ENCODE measurements around the gene GPR176.
A peak's percentile ranks its signal among the peaks of the same experiment; 100 is the strongest.

GPR176 gene

GRCh38 chr15:39919748-39920509, at the start of gene GPR176:
TSS of gene GPR176 (minus strand) at chr15:39920266. CDS start at chr15:39920026, 240 bp downstream.
- peak; percentile 20 to 93 (median 42) for DNase-seq
- intact Hi-C loops (cut with DNase I), result loop anchor here (2.0 kb wide), 1 partner anchor 15 kb away; the partner anchor contains the start of gene EIF2AK4

DNA sequence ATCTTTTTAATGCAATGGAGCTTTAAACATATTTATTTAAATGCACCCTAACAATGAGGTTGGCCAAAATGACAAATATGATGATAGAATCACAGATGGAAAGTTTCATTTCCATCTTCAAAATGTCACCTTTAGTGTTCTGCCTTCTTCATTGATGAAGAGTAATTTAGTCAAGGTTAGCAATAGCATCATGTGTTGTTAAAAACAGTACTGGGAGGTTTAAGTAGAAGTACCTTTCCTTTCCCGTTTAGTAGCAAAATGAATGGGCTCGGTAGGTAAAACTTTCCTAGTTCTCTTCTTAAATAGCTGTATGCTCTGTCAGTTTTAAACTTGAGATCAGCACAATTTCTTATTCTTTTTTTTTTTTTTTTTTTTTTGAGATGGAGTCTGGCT, 48.9 kb upstream of the GPR176 start:
- intact Hi-C loops (cut with DNase I), result no loop called here

GRCh38 chr15:39968273-39969001, 48.4 kb upstream of the GPR176 start:
- DNase-seq, result no peak
- intact Hi-C loops (cut with DNase I), result no loop called here

More for the DNA sequence above, 48.9 kb upstream of the GPR176 start:
- no peak for DNase-seq

- intact Hi-C loops (cut with DNase I), result no loop called here
- no peak for DNase-seq
Observed at GRCh38 chr15:39966521-39966920, 46.5 kb upstream of the GPR176 start.

DNA sequence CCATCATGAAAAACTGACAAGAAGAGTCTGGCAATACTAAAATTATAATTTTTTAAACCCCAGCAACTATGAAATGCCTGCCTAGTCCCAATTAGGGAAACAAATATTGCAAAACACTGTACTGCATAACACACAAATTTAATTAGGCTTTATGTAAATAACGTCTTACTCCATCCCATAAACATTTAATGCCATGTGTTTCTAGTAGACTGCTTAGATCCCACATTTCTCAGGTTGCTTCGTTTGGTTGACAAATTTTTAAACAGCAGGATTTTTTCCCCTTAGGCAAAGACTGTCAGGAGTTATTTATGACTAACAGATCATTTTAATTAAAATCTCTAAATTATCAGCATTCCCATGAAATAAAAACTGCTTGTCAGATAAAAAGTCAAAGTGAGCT, 43.7 kb upstream of the GPR176 start:
- no peak for DNase-seq
- intact Hi-C loops (cut with DNase I), result no loop called here

DNA sequence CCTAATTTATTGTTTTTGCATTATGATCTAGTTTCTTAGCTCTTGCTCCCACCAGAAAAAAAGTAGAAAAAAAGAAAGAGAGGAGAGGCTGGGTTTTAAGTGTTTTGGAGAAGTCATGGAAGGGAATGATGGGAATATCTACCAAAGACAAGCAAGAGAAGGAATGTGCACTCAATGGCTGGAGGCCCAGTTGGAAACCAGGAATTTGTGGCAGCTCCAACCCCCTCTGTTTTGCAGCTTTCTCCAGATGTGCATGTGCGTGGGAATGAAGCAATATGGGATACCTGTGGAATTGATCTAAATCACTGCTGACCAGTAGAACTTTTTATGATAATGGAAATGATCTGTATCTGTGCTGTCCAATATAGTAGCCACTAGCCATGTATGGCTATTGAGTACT, 41.0 kb upstream of the GPR176 start:
- no peak for DNase-seq
- intact Hi-C loops (cut with DNase I), result no loop called here

GRCh38 chr15:39960411-39960810, 40.3 kb upstream of the GPR176 start:
- intact Hi-C loops (cut with DNase I), result no loop called here
- no peak for DNase-seq

DNA sequence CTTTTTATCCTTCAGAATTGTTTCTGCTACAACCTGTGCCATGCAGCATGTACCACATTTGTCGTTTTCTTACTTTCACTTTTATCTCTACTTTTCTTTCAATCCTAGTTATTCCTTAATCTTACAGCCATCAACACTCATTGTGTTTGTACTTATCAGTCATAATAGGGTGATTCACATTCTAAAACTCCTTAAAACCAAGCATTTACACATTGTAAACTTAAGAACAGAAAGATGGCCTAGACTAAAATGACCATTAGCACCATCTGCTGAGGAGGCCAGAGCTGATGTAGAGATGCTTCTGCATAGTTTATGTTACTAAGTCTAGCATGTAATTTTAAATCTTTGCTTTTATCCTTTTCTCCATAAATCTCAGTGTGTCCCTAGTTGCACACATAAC, 39.3 kb upstream of the GPR176 start:
- intact Hi-C loops (cut with DNase I), result no loop called here

GRCh38 chr15:39957481-39957880, 37.4 kb upstream of the GPR176 start:
- intact Hi-C loops (cut with DNase I), result no loop called here
- DNase-seq, result no peak

More for the DNA sequence above, 39.3 kb upstream of the GPR176 start:
- DNase-seq, result no peak

DNA sequence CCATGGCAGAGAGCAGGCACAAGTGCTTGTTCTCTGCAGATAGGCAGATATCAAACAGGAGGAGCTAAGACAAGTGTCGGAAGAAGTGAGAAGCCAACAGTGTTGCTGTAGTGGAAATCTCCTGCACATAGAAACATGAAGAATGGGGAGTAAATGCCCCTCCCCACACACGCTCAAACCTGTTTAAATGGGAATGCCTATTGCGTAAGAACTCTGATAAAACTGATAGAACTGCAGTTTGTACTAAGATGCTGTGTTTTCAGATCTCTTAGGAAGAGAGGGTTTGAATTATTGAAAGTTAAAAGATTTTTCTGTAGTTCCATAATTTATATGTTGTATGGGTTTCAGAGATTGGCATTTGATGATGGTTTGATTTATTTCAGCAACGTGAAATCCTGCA, 33.5 kb upstream of the GPR176 start:
- DNase-seq, result no peak
- intact Hi-C loops (cut with DNase I), result no loop called here

GRCh38 chr15:39951561-39951960, 31.5 kb upstream of the GPR176 start:
- intact Hi-C loops (cut with DNase I), result no loop called here

DNA sequence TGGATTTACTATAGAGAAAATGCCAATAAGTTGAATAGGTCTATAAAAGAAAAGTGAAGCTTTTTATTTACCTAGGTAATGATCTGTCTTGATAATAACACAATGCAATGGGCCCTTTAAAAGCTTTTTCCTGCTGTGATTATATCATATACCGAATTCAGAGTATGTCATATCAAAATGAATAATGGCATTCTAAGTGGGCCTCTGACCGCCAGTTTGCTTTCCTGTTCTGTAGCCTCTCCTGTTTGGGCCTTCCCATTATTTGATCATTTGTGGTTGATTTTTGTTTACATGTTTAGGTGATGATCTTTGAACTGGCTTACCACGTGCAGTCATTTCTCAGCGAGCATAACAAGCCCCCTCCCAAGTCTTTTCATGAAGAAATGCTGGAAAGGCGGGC, 28.8 kb upstream of the GPR176 start:
- intact Hi-C loops (cut with DNase I), result no loop called here
- DNase-seq, result no peak

More at GRCh38 chr15:39951561-39951960, 31.5 kb upstream of the GPR176 start:
- DNase-seq, result no peak

DNA sequence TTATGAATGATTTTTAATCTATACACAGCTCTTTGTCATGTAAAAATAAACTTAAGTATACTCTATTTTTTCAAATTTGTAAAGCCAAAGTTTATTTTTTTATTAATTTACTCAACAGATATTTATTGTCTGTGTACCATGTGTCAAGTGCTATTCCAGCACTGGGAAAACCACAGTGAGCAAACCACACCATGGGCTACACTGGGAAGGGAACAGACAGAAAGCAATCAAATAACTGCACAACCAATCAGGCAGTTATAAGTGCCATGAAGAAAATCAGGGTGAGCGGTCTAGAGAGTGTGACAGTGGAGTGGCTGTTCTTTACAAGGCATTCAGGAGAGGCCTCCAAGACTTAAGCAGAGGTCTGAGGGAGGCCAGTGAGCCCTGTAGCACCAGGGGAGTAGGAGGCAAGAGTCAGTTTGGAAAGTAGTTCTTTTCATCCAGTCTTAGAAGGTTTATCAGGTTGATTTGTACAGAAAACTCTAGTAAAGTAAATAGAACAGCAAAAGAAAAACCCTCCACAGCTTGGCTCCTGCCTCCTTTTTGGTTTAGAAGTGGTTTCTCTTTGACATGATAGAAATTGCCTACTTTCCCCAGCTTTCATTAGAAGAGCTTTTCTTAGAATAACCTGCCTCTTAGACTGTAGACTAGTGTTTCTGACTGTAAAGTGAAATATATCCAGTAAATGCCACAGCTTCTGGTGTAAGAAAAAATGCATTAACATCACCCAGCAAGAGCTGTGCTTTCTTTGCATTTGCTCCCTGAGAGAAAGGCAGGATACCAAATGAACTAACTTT, 27.5 kb upstream of the GPR176 start:
- DNase-seq, result no peak
- intact Hi-C loops (cut with DNase I), result no loop called here

DNA sequence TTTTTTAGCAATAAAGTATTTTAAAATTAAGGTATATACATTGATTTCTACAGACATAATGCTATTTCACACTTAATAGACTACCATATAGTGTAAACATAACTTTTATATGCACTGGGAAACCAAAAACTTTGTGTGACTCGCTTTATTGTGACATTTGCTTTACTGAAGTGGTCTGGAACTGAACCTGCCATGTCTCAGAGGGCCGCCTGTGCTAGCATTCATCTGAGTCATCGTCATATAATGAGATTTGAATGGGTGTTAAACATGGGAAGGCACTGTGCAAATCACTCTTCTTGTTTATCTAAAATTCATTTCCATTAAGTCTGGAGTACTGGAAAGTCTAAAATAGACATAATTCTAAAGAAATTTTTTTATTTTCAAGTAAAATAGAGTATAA, 26.8 kb upstream of the GPR176 start:
- no peak for DNase-seq
- intact Hi-C loops (cut with DNase I), result no loop called here

GRCh38 chr15:39944726-39945125, 24.7 kb upstream of the GPR176 start:
- intact Hi-C loops (cut with DNase I), result no loop called here
- DNase-seq, result no peak

GRCh38 chr15:39942753-39943150, 22.7 kb upstream of the GPR176 start:
- intact Hi-C loops (cut with DNase I), result no loop called here
- DNase-seq, result no peak

DNA sequence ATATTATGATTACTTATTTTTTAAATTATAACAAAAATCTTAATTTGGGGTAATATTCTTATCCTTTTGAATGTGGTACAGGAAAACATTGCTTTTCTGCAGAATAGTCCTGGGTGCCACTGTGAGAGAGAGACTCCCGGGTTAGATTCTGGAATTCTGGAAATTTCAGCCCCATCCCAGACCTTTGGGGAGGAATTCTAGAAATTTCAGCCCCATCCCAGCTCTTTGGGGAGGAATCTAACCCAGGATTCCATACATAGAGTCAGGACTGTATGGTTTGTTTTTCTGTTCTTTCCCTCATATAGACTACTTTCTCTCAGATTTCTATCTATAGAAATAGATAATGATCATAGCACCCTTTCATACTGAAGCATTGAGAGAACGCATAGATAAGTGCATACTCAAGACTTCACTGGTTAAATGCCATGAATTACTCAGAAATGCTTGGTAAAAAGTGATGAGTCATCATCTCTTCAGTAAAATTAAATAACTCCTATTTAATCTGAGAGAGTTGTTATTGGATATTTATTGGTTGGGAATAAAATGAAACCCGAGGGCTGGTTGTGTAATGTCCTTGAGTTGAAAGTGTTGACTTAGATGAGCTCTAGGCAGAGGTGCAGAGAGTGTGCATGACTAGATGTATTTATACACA, 22.2 kb upstream of the GPR176 start:
- intact Hi-C loops (cut with DNase I), result no loop called here
- DNase-seq, result no peak

GRCh38 chr15:39939487-39940452, 19.7 kb upstream of the GPR176 start:
- intact Hi-C loops (cut with DNase I), result no loop called here
- DNase-seq, result no peak

DNA sequence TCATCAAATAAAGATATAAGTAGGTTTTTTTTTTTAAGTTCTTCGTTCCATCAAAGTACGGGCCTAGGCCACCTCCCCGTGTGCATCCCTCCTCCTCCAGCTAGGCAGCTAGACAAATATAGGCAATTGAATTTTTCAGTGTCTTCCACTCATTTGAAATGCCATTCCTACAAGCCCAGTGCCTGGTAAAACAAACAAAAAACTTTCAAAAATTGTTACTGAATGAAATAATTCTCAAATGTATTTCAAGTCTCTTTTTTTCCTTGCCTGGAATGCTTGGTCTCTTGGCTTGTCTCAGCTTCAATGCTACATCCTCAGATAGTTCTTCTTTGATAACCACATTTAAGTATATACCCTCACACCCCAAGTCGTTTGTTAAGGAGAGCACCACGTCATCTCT, 17.6 kb upstream of the GPR176 start:
- intact Hi-C loops (cut with DNase I), result no loop called here
- DNase-seq, result no peak

All from posterior cingulate gyrus (tissue), 11 donors.